Measurements from ENCODE around the gene RTN4R.

GRCh38 chr22:20231514-20232236, 36.4 kb downstream of the RTN4R start:
- TF ChIP-seq CTCF (IDR thresholded peaks at IDR 0.05) (no peak), POLR2AphosphoS5 (IDR thresholded peaks at IDR 0.05; ENCODE audit: low read depth, low read length) (no peak)

Measured in Panc1 (cell line).